A204.1 (cell line): ENCODE measurements around the gene FBN1.
A peak's percentile ranks its signal among the peaks of the same experiment; 100 is the strongest.

ENCODE experiments used
- FAIRE-seq: peaks from 2 replicates; lab custom pipeline; 2012; peaks lifted over from hg19 to GRCh38; lab: Jason Lieb, UNC

The FBN1 gene

GRCh38 chr15:48550822-48551525, 94.5 kb downstream of the FBN1 start:
- FAIRE-seq, result no peak

- FAIRE-seq, result no peak
These were observed 97.1 kb downstream of the FBN1 start for GRCh38 chr15:48548455-48548854.

- no peak for FAIRE-seq
These were observed 98.2 kb downstream of the FBN1 start for GRCh38 chr15:48547286-48547685.

- no peak for FAIRE-seq
These were observed 99.2 kb downstream of the FBN1 start for GRCh38 chr15:48546296-48546695.

GRCh38 chr15:48544778-48545177, 100.7 kb downstream of the FBN1 start:
- FAIRE-seq, result no peak

- no peak for FAIRE-seq
These were observed 103.9 kb downstream of the FBN1 start for GRCh38 chr15:48541341-48542278.

- FAIRE-seq, result no peak
These were observed 104.8 kb downstream of the FBN1 start for GRCh38 chr15:48540756-48541155.

GRCh38 chr15:48538941-48539340, 106.6 kb downstream of the FBN1 start:
- FAIRE-seq, result no peak

- FAIRE-seq, result no peak
These were observed 108.0 kb downstream of the FBN1 start for GRCh38 chr15:48537271-48538113.

GRCh38 chr15:48536681-48537091, 108.8 kb downstream of the FBN1 start:
- FAIRE-seq, result no peak

- FAIRE-seq, result no peak
These were observed 111.5 kb downstream of the FBN1 start for GRCh38 chr15:48533982-48534381.

- FAIRE-seq, result no peak
These were observed 112.6 kb downstream of the FBN1 start for GRCh38 chr15:48532946-48533345.

- no peak for FAIRE-seq
These were observed 115.0 kb downstream of the FBN1 start for GRCh38 chr15:48530528-48530927.

GRCh38 chr15:48528921-48529320, 116.6 kb downstream of the FBN1 start:
- FAIRE-seq, result no peak

GRCh38 chr15:48527517-48527916, 118.0 kb downstream of the FBN1 start:
- no peak for FAIRE-seq

GRCh38 chr15:48522911-48523310, 122.6 kb downstream of the FBN1 start:
- FAIRE-seq, result no peak

- peak; percentile 37 for FAIRE-seq
These were observed 123.4 kb downstream of the FBN1 start for GRCh38 chr15:48522123-48522522.

- no peak for FAIRE-seq
These were observed 124.9 kb downstream of the FBN1 start for GRCh38 chr15:48520376-48521155.

GRCh38 chr15:48516121-48516520, 129.4 kb downstream of the FBN1 start:
- FAIRE-seq, result no peak

- no peak for FAIRE-seq
These were observed 130.0 kb downstream of the FBN1 start for GRCh38 chr15:48515500-48515899.

- no peak for FAIRE-seq
These were observed 131.2 kb downstream of the FBN1 start for GRCh38 chr15:48514103-48514816.
